IPS DF 6.9 (cell line): ENCODE data around the gene XXYLT1.

Experiments
- DNase-seq: peaks from one replicate; pipeline ENCODE4 v3.0.0-alpha.2; 2013; ENCODE audit warnings: low read depth, low spot score
- H3K27ac ChIP-seq: one replicate; pipeline ENCODE4 v1.5.1; 2013; ENCODE audit warnings: low read length, control low read depth
- H3K27me3 ChIP-seq: 2 replicates; pipeline ENCODE4 v1.6.1; 2013; ENCODE audit warnings: mild to moderate bottlenecking, low read length; ENCODE audit not compliant: control insufficient read depth, insufficient read depth
- H3K36me3 ChIP-seq: 2 replicates; pipeline ENCODE4 v1.6.1; 2013; ENCODE audit warnings: low read length; ENCODE audit not compliant: control insufficient read depth, insufficient read depth
- H3K4me1 ChIP-seq: 2 replicates; pipeline ENCODE4 v1.6.1; 2013; ENCODE audit warnings: low read length; ENCODE audit not compliant: control insufficient read depth, insufficient read depth
- H3K4me3 ChIP-seq: 2 replicates; pipeline ENCODE4 v1.5.1; 2013; ENCODE audit warnings: mild to moderate bottlenecking, low read length
- H3K9me3 ChIP-seq: 2 replicates; pipeline ENCODE4 v1.6.1; 2013; ENCODE audit warnings: low read length, inconsistent platforms; ENCODE audit not compliant: control insufficient read depth, insufficient read depth
- WGBS: extraction: QIAGEN DNeasy Blood & Tissue Kit; methylation state at CpG from one replicate; pipeline ENCODE4 v1.1.7; 2013; ENCODE audit warnings: mixed read lengths, missing lambda C conversion rate; ENCODE audit not compliant: insufficient read length, insufficient coverage; 5-methylcytosine and 5-hydroxymethylcytosine counted together

Gene XXYLT1

GRCh38 chr3:195207056-195207455, 63.9 kb downstream of the XXYLT1 start:
- Histone ChIP-seq H3K4me3 (no peak overlapping the region), H3K27me3 (no peaks in the 10 kb centered on the region), H3K4me1 (peaks cover 7% of the 10 kb centered on the region), H3K36me3 (no peaks in the 10 kb centered on the region), H3K27ac (no peak overlapping the region), H3K9me3 (no peaks in the 10 kb centered on the region)
- WGBS, result no CpG with 5 or more reads among the region's 9 CpGs
- DNase-seq, result no peak

GRCh38 chr3:195204360-195205163, 66.4 kb downstream of the XXYLT1 start:
- no CpG with 5 or more reads among the region's 13 CpGs for WGBS
- no peaks in the 10 kb centered on the region for H3K9me3 ChIP-seq
- H3K27me3 ChIP-seq, result no peaks in the 10 kb centered on the region
- no peak for DNase-seq
- H3K4me1 ChIP-seq, result peaks cover 2% of the 10 kb centered on the region; the same call in 1 of the 2 replicates
- no peak overlapping the region for H3K27ac ChIP-seq
- no peaks in the 10 kb centered on the region for H3K36me3 ChIP-seq
- H3K4me3 ChIP-seq, result no peak overlapping the region

- H3K36me3 ChIP-seq, result no peaks in the 10 kb centered on the region
- H3K27me3 ChIP-seq, result no peaks in the 10 kb centered on the region
- H3K9me3 ChIP-seq, result no peaks in the 10 kb centered on the region
- no peak overlapping the region for H3K4me3 ChIP-seq
- no peak overlapping the region for H3K27ac ChIP-seq
- no CpG with 5 or more reads among the region's 6 CpGs for WGBS
- no peak for DNase-seq
- H3K4me1 ChIP-seq, result peaks cover 2% of the 10 kb centered on the region; the same call in 1 of the 2 replicates
Measured at GRCh38 chr3:195203606-195204005, 67.4 kb downstream of the XXYLT1 start.

- no peak overlapping the region for H3K4me3 ChIP-seq
- no peak for DNase-seq
- no peaks in the 10 kb centered on the region for H3K9me3 ChIP-seq
- no peaks in the 10 kb centered on the region for H3K36me3 ChIP-seq
- H3K4me1 ChIP-seq, result no peaks in the 10 kb centered on the region; the same call in 1 of the 2 replicates
- no CpG with 5 or more reads among the region's 3 CpGs for WGBS
- no peak overlapping the region for H3K27ac ChIP-seq
- no peaks in the 10 kb centered on the region for H3K27me3 ChIP-seq
Measured at GRCh38 chr3:195201295-195201694, 69.7 kb downstream of the XXYLT1 start.

- no CpG with 5 or more reads among the region's 14 CpGs for WGBS
- Histone ChIP-seq H3K4me1 (peaks cover 6% of the 10 kb centered on the region), H3K9me3 (no peaks in the 10 kb centered on the region), H3K27me3 (no peaks in the 10 kb centered on the region), H3K36me3 (0 out of 2 replicates have a peak, but pooled peaks cover 2% of the 10 kb centered on the region), H3K4me3 (no peak overlapping the region), H3K27ac (no peak overlapping the region)
- DNase-seq, result no peak
Measured at GRCh38 chr3:195200010-195200822, 70.7 kb downstream of the XXYLT1 start.

GRCh38 chr3:195198426-195199346, 72.3 kb downstream of the XXYLT1 start:
- Histone ChIP-seq H3K27ac (no peak overlapping the region), H3K9me3 (no peaks in the 10 kb centered on the region), H3K4me1 (peaks cover 6% of the 10 kb centered on the region), H3K36me3 (0 out of 2 replicates have a peak, but pooled peaks cover 2% of the 10 kb centered on the region), H3K27me3 (no peaks in the 10 kb centered on the region), H3K4me3 (no peak overlapping the region)
- no CpG with 5 or more reads among the region's 19 CpGs for WGBS
- no peak for DNase-seq

- Histone ChIP-seq H3K9me3 (no peaks in the 10 kb centered on the region), H3K4me3 (no peak overlapping the region), H3K27ac (no peak overlapping the region), H3K27me3 (no peaks in the 10 kb centered on the region), H3K36me3 (0 out of 2 replicates have a peak, but pooled peaks cover 2% of the 10 kb centered on the region), H3K4me1 (peaks cover 6% of the 10 kb centered on the region)
- DNase-seq, result no peak
- WGBS, result no CpG with 5 or more reads among the region's 11 CpGs
Measured at GRCh38 chr3:195197765-195198425, 73.1 kb downstream of the XXYLT1 start.

- Histone ChIP-seq H3K27me3 (no peaks in the 10 kb centered on the region), H3K27ac (no peak overlapping the region)
- no CpG with 5 or more reads among the region's 5 CpGs for WGBS
Measured at GRCh38 chr3:195196266-195196665, 74.7 kb downstream of the XXYLT1 start.

GRCh38 chr3:195195321-195196209, 75.4 kb downstream of the XXYLT1 start:
- no peaks in the 10 kb centered on the region; the same call in 1 of the 2 replicates for H3K9me3 ChIP-seq
- WGBS, result no CpG with 5 or more reads among the region's 17 CpGs
- 0 out of 2 replicates have a peak, but pooled peaks cover 2% of the 10 kb centered on the region for H3K36me3 ChIP-seq
- H3K27me3 ChIP-seq, result no peaks in the 10 kb centered on the region
- H3K4me3 ChIP-seq, result no peak overlapping the region
- H3K27ac ChIP-seq, result no peak overlapping the region
- no peak for DNase-seq
- peaks cover 6% of the 10 kb centered on the region for H3K4me1 ChIP-seq

More at GRCh38 chr3:195196266-195196665, 74.7 kb downstream of the XXYLT1 start:
- Histone ChIP-seq H3K9me3 (no peaks in the 10 kb centered on the region; the same call in 1 of the 2 replicates), H3K4me1 (peaks cover 6% of the 10 kb centered on the region), H3K4me3 (no peak overlapping the region), H3K36me3 (0 out of 2 replicates have a peak, but pooled peaks cover 2% of the 10 kb centered on the region)
- no peak for DNase-seq
